ENCODE data around the gene TTC23L.

Gene TTC23L

DNA sequence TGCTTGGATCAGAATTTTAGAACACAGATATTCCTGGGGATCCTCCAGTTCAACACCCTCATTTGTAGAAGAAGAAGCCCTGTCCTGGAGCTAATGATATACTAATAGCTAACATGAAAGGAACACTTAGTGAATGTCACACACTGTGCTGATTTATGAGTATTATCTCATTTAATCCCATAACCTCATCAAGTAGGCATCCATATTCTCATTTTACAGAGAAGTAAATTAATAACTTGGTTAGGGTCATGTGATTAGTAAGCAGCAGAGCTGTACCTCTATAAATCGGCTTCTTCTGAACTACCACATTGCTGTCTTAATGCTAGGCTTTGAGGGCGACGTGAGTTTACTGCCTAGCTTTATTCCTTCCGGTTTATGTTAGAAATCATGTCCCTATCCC lies 6.0 kb downstream of the TTC23L start:
- Histone ChIP-seq H3K9ac (ENCODE audit: low read depth, low read length) (no peak overlapping the region), H3K9me3 (ENCODE audit: control insufficient read depth, insufficient read depth, low read length) (no peaks in the 10 kb centered on the region), H3K4me1 (ENCODE audit: insufficient read depth, low read length) (no peaks in the 10 kb centered on the region)

GRCh38 chr5:34847056-34847455 lies 8.1 kb downstream of the TTC23L start:
- H3K9ac ChIP-seq (ENCODE audit: low read depth, low read length) = no peak overlapping the region
- no peaks in the 10 kb centered on the region for H3K9me3 ChIP-seq (ENCODE audit: control insufficient read depth, insufficient read depth, low read length)
- no peaks in the 10 kb centered on the region for H3K4me1 ChIP-seq (ENCODE audit: insufficient read depth, low read length)
- peaks cover 14% of the 10 kb centered on the region; the same call in 1 of the 2 replicates for H3K36me3 ChIP-seq (ENCODE audit: insufficient read depth, low read length)

More for the DNA sequence above, 6.0 kb downstream of the TTC23L start:
- H3K36me3 ChIP-seq (ENCODE audit: insufficient read depth, low read length) = peaks cover 17% of the 10 kb centered on the region; the same call in 1 of the 2 replicates

DNA sequence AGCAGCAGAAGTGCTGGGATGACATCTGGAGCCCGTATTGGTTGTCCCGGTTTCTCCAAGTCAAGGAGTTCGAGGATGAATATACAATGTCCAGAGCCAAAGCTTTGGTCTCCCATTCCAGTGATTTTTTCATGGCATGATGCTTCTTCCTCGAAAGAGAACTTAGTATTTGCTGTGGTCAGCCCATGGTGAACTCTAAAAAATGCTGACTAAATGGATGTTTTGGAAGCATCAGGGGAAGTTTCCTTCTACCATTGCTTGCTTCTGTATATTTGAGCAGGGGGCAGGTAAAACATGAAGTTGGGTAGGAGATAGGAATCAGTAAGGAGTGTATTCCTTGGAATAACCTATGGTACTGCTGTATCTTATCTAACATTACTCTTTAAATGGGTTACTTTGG lies 8.6 kb downstream of the TTC23L start:
- H3K9ac ChIP-seq (ENCODE audit: low read depth, low read length) = no peak overlapping the region
- H3K36me3 ChIP-seq (ENCODE audit: insufficient read depth, low read length) = peaks cover 14% of the 10 kb centered on the region; the same call in 1 of the 2 replicates
- no peaks in the 10 kb centered on the region for H3K9me3 ChIP-seq (ENCODE audit: control insufficient read depth, insufficient read depth, low read length)
- H3K4me1 ChIP-seq (ENCODE audit: insufficient read depth, low read length) = no peaks in the 10 kb centered on the region

- Histone ChIP-seq H3K4me1 (ENCODE audit: insufficient read depth, low read length) (no peaks in the 10 kb centered on the region), H3K9me3 (ENCODE audit: control insufficient read depth, insufficient read depth, low read length) (no peaks in the 10 kb centered on the region), H3K36me3 (ENCODE audit: insufficient read depth, low read length) (peaks cover 14% of the 10 kb centered on the region; the same call in 1 of the 2 replicates)
Measured at GRCh38 chr5:34848230-34848629, 9.3 kb downstream of the TTC23L start.

GRCh38 chr5:34849253-34849652 lies 10.3 kb downstream of the TTC23L start:
- Histone ChIP-seq H3K9ac (ENCODE audit: low read depth, low read length) (no peak overlapping the region), H3K36me3 (ENCODE audit: insufficient read depth, low read length) (peaks cover 14% of the 10 kb centered on the region; the same call in 1 of the 2 replicates), H3K4me1 (ENCODE audit: insufficient read depth, low read length) (no peaks in the 10 kb centered on the region), H3K9me3 (ENCODE audit: control insufficient read depth, insufficient read depth, low read length) (no peaks in the 10 kb centered on the region)

More at GRCh38 chr5:34848230-34848629, 9.3 kb downstream of the TTC23L start:
- H3K9ac ChIP-seq (ENCODE audit: low read depth, low read length) = no peak overlapping the region

GRCh38 chr5:34854459-34855174 lies 15.7 kb downstream of the TTC23L start:
- H3K9ac ChIP-seq (ENCODE audit: low read depth, low read length) = no peak overlapping the region
- no peaks in the 10 kb centered on the region for H3K36me3 ChIP-seq (ENCODE audit: insufficient read depth, low read length)
- H3K9me3 ChIP-seq (ENCODE audit: control insufficient read depth, insufficient read depth, low read length) = no peaks in the 10 kb centered on the region
- H3K4me1 ChIP-seq (ENCODE audit: insufficient read depth, low read length) = no peaks in the 10 kb centered on the region

DNA sequence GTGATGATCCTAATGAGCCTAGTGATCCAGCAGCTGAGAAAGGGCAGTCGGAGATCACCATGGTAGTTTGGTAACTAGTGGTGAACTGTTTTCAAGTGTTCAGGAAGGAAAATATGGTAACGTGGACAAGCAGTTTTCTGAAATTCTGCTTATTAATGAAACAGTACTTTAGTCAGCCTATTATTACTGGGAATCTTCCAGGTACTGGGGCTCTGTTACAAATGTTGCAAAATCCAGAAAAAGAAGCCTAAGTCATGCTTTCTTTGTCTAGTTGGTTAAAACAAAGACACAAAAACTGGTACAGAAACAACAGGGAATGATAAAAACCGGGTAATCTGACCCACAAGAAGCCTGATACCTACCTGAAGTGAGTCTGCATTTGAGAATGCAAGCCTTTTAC lies 18.2 kb downstream of the TTC23L start:
- Histone ChIP-seq H3K36me3 (ENCODE audit: insufficient read depth, low read length) (no peaks in the 10 kb centered on the region), H3K4me1 (ENCODE audit: insufficient read depth, low read length) (no peaks in the 10 kb centered on the region), H3K9ac (ENCODE audit: low read depth, low read length) (no peak overlapping the region), H3K9me3 (ENCODE audit: control insufficient read depth, insufficient read depth, low read length) (no peaks in the 10 kb centered on the region)

DNA sequence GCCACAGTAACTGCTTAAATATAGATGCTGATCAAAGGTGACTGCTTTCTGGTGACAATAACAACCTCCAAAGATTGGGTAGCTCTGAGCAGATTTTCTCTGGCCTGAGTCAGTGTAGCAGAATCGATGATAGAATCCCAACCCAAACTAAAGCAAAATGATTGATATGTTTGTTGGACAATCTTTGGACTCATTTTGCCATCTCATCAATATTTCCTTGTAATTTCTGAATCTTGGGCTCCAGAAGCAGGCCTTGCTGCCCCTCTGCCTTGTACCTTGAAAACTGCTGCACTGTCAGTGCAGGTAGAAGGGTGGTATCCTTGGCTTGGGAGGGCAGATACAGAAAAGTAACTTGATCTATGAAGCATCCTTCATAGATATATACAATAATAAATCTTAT lies 18.9 kb downstream of the TTC23L start:
- peaks cover 1% of the 10 kb centered on the region; the same call in 1 of the 2 replicates for H3K4me1 ChIP-seq (ENCODE audit: insufficient read depth, low read length)
- no peaks in the 10 kb centered on the region for H3K9me3 ChIP-seq (ENCODE audit: control insufficient read depth, insufficient read depth, low read length)
- no peak overlapping the region for H3K9ac ChIP-seq (ENCODE audit: low read depth, low read length)
- H3K36me3 ChIP-seq (ENCODE audit: insufficient read depth, low read length) = no peaks in the 10 kb centered on the region

GRCh38 chr5:34858790-34859189 lies 19.8 kb downstream of the TTC23L start:
- no peak overlapping the region for H3K9ac ChIP-seq (ENCODE audit: low read depth, low read length)
- H3K36me3 ChIP-seq (ENCODE audit: insufficient read depth, low read length) = no peaks in the 10 kb centered on the region

GRCh38 chr5:34859253-34859652 lies 20.3 kb downstream of the TTC23L start:
- Histone ChIP-seq H3K36me3 (ENCODE audit: insufficient read depth, low read length) (no peaks in the 10 kb centered on the region), H3K9me3 (ENCODE audit: control insufficient read depth, insufficient read depth, low read length) (no peaks in the 10 kb centered on the region), H3K4me1 (ENCODE audit: insufficient read depth, low read length) (peaks cover 11% of the 10 kb centered on the region), H3K9ac (ENCODE audit: low read depth, low read length) (no peak overlapping the region)

More at GRCh38 chr5:34858790-34859189, 19.8 kb downstream of the TTC23L start:
- no peaks in the 10 kb centered on the region for H3K9me3 ChIP-seq (ENCODE audit: control insufficient read depth, insufficient read depth, low read length)
- peaks cover 10% of the 10 kb centered on the region for H3K4me1 ChIP-seq (ENCODE audit: insufficient read depth, low read length)

- Histone ChIP-seq H3K36me3 (ENCODE audit: insufficient read depth, low read length) (no peaks in the 10 kb centered on the region), H3K4me1 (ENCODE audit: insufficient read depth, low read length) (peaks cover 23% of the 10 kb centered on the region), H3K9ac (ENCODE audit: low read depth, low read length) (no peak overlapping the region), H3K9me3 (ENCODE audit: control insufficient read depth, insufficient read depth, low read length) (no peaks in the 10 kb centered on the region)
Measured at GRCh38 chr5:34863946-34864345, 25.0 kb downstream of the TTC23L start.

DNA sequence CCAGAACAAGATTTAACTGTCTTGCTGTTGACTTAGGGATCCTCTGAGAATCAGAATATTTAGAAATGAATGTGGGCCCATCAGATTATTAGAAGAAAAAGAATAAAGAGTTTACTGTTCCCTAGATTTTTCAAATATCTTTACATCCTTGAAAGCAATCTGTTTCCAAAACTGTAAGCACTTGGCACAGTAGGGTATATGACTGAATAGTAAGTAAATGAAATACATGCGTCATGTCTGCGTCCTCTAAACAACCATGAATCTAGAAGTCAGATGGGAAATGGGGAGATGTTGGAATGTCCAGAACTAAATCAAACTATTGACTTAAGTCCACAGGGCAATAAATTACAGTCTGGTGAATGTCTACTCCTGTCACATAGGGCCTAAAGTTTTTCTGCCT lies 26.1 kb downstream of the TTC23L start:
- Histone ChIP-seq H3K9ac (ENCODE audit: low read depth, low read length) (no peak overlapping the region), H3K9me3 (ENCODE audit: control insufficient read depth, insufficient read depth, low read length) (no peaks in the 10 kb centered on the region), H3K4me1 (ENCODE audit: insufficient read depth, low read length) (peaks cover 23% of the 10 kb centered on the region), H3K36me3 (ENCODE audit: insufficient read depth, low read length) (no peaks in the 10 kb centered on the region)

DNA sequence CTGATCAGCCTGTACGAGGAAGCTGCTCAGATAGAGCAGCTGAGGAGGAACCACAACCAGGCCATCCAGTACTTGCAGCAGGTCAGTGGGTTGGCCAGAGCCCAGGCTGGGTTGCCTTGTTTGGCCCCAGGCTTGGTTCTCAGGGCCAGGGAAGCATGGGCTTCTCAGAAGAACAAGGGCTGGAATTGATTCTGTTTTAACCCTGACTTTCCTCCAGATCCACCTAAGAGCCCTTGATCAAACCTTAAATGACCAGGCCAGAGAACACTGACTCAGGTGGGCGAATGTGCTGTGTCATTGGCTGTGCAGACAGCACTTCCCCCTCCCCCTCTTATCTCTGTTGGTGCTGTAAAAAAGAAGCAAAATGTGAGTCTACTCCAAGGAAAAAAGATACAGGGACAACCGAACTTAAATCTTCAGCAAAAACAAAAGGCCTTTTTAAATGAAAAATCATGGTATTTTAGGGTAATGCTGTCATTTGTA lies 28.1 kb downstream of the TTC23L start:
- H3K9ac ChIP-seq (ENCODE audit: low read depth, low read length) = no peak overlapping the region
- 0 out of 2 replicates have a peak, but pooled peaks cover 3% of the 10 kb centered on the region for H3K9me3 ChIP-seq (ENCODE audit: control insufficient read depth, insufficient read depth, low read length)
- H3K36me3 ChIP-seq (ENCODE audit: insufficient read depth, low read length) = no peaks in the 10 kb centered on the region
- H3K4me1 ChIP-seq (ENCODE audit: insufficient read depth, low read length) = peaks cover 23% of the 10 kb centered on the region

DNA sequence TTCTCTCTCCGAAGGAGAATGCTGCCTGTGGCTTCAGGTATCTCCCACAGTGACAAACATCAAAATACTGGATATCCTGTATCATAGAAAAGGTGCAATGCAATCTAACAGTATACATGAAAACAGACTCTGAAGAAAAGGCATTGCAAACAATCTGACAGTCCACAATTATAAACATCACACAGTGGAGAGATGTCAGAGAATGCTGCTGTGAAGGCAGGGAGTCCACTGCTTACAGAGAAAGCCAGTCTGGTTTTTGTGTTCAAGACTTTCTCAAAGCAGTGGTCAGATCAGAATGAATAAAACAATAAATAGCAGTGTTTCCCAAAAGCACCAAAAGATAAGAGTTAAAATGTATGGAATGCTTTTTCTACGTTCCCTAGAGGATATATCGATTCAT lies 28.7 kb downstream of the TTC23L start:
- H3K9ac ChIP-seq (ENCODE audit: low read depth, low read length) = no peak overlapping the region
- H3K4me1 ChIP-seq (ENCODE audit: insufficient read depth, low read length) = peaks cover 23% of the 10 kb centered on the region
- H3K9me3 ChIP-seq (ENCODE audit: control insufficient read depth, insufficient read depth, low read length) = 0 out of 2 replicates have a peak, but pooled peaks cover 3% of the 10 kb centered on the region
- no peaks in the 10 kb centered on the region for H3K36me3 ChIP-seq (ENCODE audit: insufficient read depth, low read length)

DNA sequence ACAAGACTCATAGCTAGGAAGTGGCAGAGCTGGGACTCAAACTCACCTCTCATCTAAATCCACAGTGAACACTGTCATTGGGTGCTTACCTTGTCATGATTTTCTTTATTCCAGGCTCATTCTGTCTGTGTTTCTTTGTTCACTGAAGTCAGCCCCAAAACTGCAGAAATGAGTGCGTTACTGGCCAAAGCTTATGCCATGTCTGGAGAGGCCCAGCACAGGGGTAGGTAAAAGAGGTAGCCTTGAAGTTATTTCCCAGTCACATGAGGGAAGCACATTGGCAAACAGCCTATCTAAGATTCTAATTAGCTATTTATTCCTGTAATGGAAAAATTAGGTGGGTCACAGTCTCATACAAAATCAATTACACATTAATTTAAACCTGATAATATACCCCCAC lies 29.8 kb downstream of the TTC23L start:
- H3K9ac ChIP-seq (ENCODE audit: low read depth, low read length) = no peak overlapping the region
- no peaks in the 10 kb centered on the region for H3K36me3 ChIP-seq (ENCODE audit: insufficient read depth, low read length)
- H3K4me1 ChIP-seq (ENCODE audit: insufficient read depth, low read length) = peaks cover 13% of the 10 kb centered on the region
- H3K9me3 ChIP-seq (ENCODE audit: control insufficient read depth, insufficient read depth, low read length) = 0 out of 2 replicates have a peak, but pooled peaks cover 3% of the 10 kb centered on the region
